HepG2 (cell line): ENCODE data around the gene PTPRF. TPM values are rescaled to one million over a fixed set of nuclear protein-coding genes. Genes with fewer than 3 reads are reported as not detected.

Source experiments
- ATAC-seq: fragments of 200-7000 bp; cut with Tn5 transposase; 3 replicates; pipeline ENCODE4 v1.9.1; 2020; ENCODE audit warnings: mild to moderate bottlenecking, moderate library complexity
- BruUV-seq: library from RNA; stranded (reverse); fragments of 400-500 nt; replicated peaks from 2 replicates; lab custom pipeline; 2021; lab: Mats Ljungman, UMichigan
- CTCF ChIA-PET: fragments of 300-600 bp; formaldehyde crosslinking; extraction: SDS; loops from one replicate; lab custom pipeline; 2021; ENCODE audit warnings: low total read pairs, inconsistent platforms, low intra/inter-chr PET ratio; lab: Yijun Ruan, JAX
- POLR2A ChIA-PET: fragments of 350-600 bp; sonication (Branson Sonifier 250); formaldehyde crosslinking; loops from one replicate; lab custom pipeline; 2020; ENCODE audit warnings: antibody characterized with exemption, inconsistent platforms; lab: Yijun Ruan, JAX
- DNase-seq: peaks from one replicate; pipeline ENCODE4 v3.0.0-alpha.2; 2015; ENCODE audit warnings: low spot score
- FAIRE-seq: peaks from 3 replicates; lab custom pipeline; 2011; peaks lifted over from hg19 to GRCh38; lab: Jason Lieb, UNC
- H2AFZ ChIP-seq: one replicate; pipeline ENCODE4 v1.6.1; 2011; ENCODE audit warnings: low read length, inconsistent platforms
- H3K27ac ChIP-seq: fragments of 300-600 bp; 3 replicates; pipeline ENCODE4 v1.8.0; 2011; ENCODE audit warnings: mixed run types, mild to moderate bottlenecking, mixed read lengths, low read length, inconsistent platforms; ENCODE audit not compliant: insufficient read depth; ENCODE audit errors: extremely low read length
- H3K27me3 ChIP-seq, 2 experiments: fragments of 200-600 bp in 1 of 2; 2 replicates in 1 of 2; 3 replicates in 1 of 2; pipeline versions ENCODE4 v1.6.0 to v1.8.0; 2011; ENCODE audit warnings: low read length in 2 of 2, mild to moderate bottlenecking in 2 of 2, moderate library complexity in 2 of 2, inconsistent platforms in 1 of 2; ENCODE audit not compliant: insufficient read depth in 2 of 2, control insufficient read depth in 1 of 2
- H3K36me3 ChIP-seq, 2 experiments: fragments of 200-600 bp in 1 of 2; replicated peaks in 1 of 2; 2 replicates in 1 of 2; 3 replicates in 1 of 2; pipeline versions ENCODE4 v1.5.1 to v1.8.0; 2011; ENCODE audit warnings: low read length in 2 of 2, inconsistent platforms in 1 of 2; ENCODE audit not compliant: insufficient read depth in 2 of 2, control insufficient read depth in 1 of 2
- H3K4me1 ChIP-seq: 2 replicates; pipeline ENCODE4 v1.5.1; 2012; ENCODE audit warnings: low read length, inconsistent platforms; ENCODE audit not compliant: insufficient read depth
- H3K4me2 ChIP-seq: 2 replicates; pipeline ENCODE4 v1.6.0; 2011; ENCODE audit warnings: low read depth, low read length, inconsistent platforms
- H3K4me3 ChIP-seq, 3 experiments: fragments of 200-600 bp in 1 of 3; sonication (generic), shearing (Covaris generic) in 1 of 3; replicated peaks in 1 of 3; 2 replicates each; pipeline ENCODE4 v1.5.1; 2011 to 2016; ENCODE audit warnings: low read length in 3 of 3, inconsistent platforms in 2 of 3, low read depth in 2 of 3, mild to moderate bottlenecking in 2 of 3, control low read depth in 1 of 3, mixed read lengths in 1 of 3; ENCODE audit not compliant: insufficient read depth in 1 of 3
- H3K79me2 ChIP-seq: one replicate; pipeline ENCODE4 v1.6.1; 2011; ENCODE audit warnings: low read length, inconsistent platforms; ENCODE audit not compliant: insufficient read depth
- H3K9ac ChIP-seq: 2 replicates; pipeline ENCODE4 v1.6.0; 2011; ENCODE audit warnings: mild to moderate bottlenecking, low read depth, low read length, inconsistent platforms; ENCODE audit not compliant: insufficient read depth
- H3K9me3 ChIP-seq: 2 replicates; pipeline ENCODE4 v1.5.1; 2012; ENCODE audit warnings: mild to moderate bottlenecking, low read length
- H4K20me1 ChIP-seq: 2 replicates; pipeline ENCODE4 v1.6.0; 2011; ENCODE audit warnings: inconsistent platforms, mild to moderate bottlenecking, low read length, moderate library complexity; ENCODE audit not compliant: insufficient read depth
- CBFB ChIP-seq: sonication (generic); formaldehyde crosslinking; IDR thresholded peaks from 2 replicates; pipeline ENCODE4 v1.4.0; 2020; ENCODE audit warnings: missing genetic modification reagents
- NR0B2 ChIP-seq: sonication (generic); formaldehyde crosslinking; IDR thresholded peaks from 2 replicates; pipeline ENCODE4 v1.4.0; 2020; ENCODE audit warnings: mild to moderate bottlenecking, missing genetic modification reagents
- PLRG1 ChIP-seq: fragments of 450-650 bp; conservative IDR thresholded peaks from 2 replicates; pipeline ENCODE4 v1.6.1; 2016
- RAD21 ChIP-seq: fragments of 450-650 bp; formaldehyde crosslinking; IDR thresholded peaks from 2 replicates; pipeline ENCODE4 v1.5.0; 2020; ENCODE audit warnings: mild to moderate bottlenecking
- TCF7L2 ChIP-seq: IDR thresholded peaks from 2 replicates; pipeline ENCODE4 v1.6.1; 2011; ENCODE audit warnings: mild to moderate bottlenecking, low read depth, low read length, moderate library complexity
- THAP11 ChIP-seq: IDR thresholded peaks from 2 replicates; pipeline ENCODE4 v1.6.1; 2016; ENCODE audit warnings: missing biosample characterization, missing genetic modification reagents
- YEATS2 ChIP-seq: sonication (generic); formaldehyde crosslinking; IDR thresholded peaks from 2 replicates; pipeline ENCODE4 v1.4.0; 2020; ENCODE audit warnings: missing genetic modification reagents, borderline replicate concordance
- ZBTB34 ChIP-seq: sonication (generic); formaldehyde crosslinking; IDR thresholded peaks from 2 replicates; pipeline ENCODE4 v1.8.0; 2022; ENCODE audit warnings: mild to moderate bottlenecking, missing genetic modification reagents
- ZBTB38 ChIP-seq: sonication (generic); formaldehyde crosslinking; IDR thresholded peaks from 2 replicates; pipeline ENCODE4 v1.5.1; 2020; ENCODE audit warnings: mild to moderate bottlenecking, missing genetic modification reagents
- ZFP82 ChIP-seq: sonication (generic); formaldehyde crosslinking; IDR thresholded peaks from 2 replicates; pipeline ENCODE4 v1.5.1; 2020; ENCODE audit warnings: mild to moderate bottlenecking, missing genetic modification reagents, borderline replicate concordance
- ZNF737 ChIP-seq: sonication (generic); formaldehyde crosslinking; IDR thresholded peaks from 2 replicates; pipeline ENCODE4 v1.5.0; 2020; ENCODE audit warnings: missing genetic modification reagents, mild to moderate bottlenecking, borderline replicate concordance
- WGBS: methylation state at CpG from one replicate; pipeline ENCODE4 v1.1.6; 2017; ENCODE audit warnings: low lambda C conversion rate; 5-methylcytosine and 5-hydroxymethylcytosine counted together
- in situ Hi-C: cut with HindIII; loops from 2 replicates; pipeline ENCODE4 v1.10.0; 2017; ENCODE audit warnings: low pct_unique_long_range_greater_than_20kb; ENCODE audit not compliant: extremely low pct_ligation_motif_present
- intact Hi-C: fragments of 100-400 bp; cut with micrococcal nuclease; formaldehyde crosslinking; loops from one replicate; pipeline ENCODE4 v1.10.0; 2022; ENCODE audit not compliant: unreplicated experiment
- polyA plus RNA-seq, 8 experiments: library from polyadenylated mRNA; depleted of rRNA in 3 of 8; stranded (reverse) in 7 of 8; unstranded in 1 of 8; fragments of >200 nt; fragmentation: Illumina TruSeq in 4 of 8; extraction: Trizol in 4 of 8; gene quantifications; 2 replicates each; pipeline versions ENCODE4 v1.2.1 to v1.2.3, GENCODE V29; 2011 to 2016; ENCODE audit warnings: low read depth in 4 of 8, missing spikeins in 1 of 8, mixed read lengths in 1 of 8; ENCODE audit not compliant: insufficient read depth in 1 of 8
- total RNA-seq, 5 experiments: library from RNA; depleted of rRNA; stranded (reverse); fragments of >200 nt; fragmentation: Illumina TruSeq; extraction: Trizol; gene quantifications; 2 replicates each; pipeline ENCODE4 v1.2.3, GENCODE V29; 2016; ENCODE audit warnings: low read depth in 1 of 5

The PTPRF gene
- total and polyA plus RNA-seq, 2 of the 13 experiments (the other 11 are each of a cell fraction or from before 2014, with no cell fraction given): 55.9 to 167 TPM

- H3K27ac ChIP-seq: no peak overlapping the region
- H3K9me3 ChIP-seq: no peaks in the 10 kb centered on the region
- DNase-seq: no peak
- peaks cover 25% of the 10 kb centered on the region; the same call in 1 of the 2 replicates for H4K20me1 ChIP-seq
- H3K4me1 ChIP-seq: peaks cover 23% of the 10 kb centered on the region
- CTCF ChIA-PET: no interaction called here
- peaks cover 41 to 76% of the 10 kb centered on the region in 2 experiments for H3K36me3 ChIP-seq
- POLR2A ChIA-PET: no interaction called here
- FAIRE-seq: no peak
- TF ChIP-seq ZBTB38 (no peak), NR0B2 (CRISPR knock-in tag) (no peak), TCF7L2 (no peak), CBFB (CRISPR knock-in tag) (no peak), ZFP82 (CRISPR knock-in tag) (no peak), PLRG1 (no peak), ZBTB34 (no peak), ZNF737 (CRISPR knock-in tag) (no peak), RAD21 (CRISPR knock-in tag) (no peak), YEATS2 (no peak), THAP11 (CRISPR knock-in tag) (no peak)
- TF ChIP-seq, all 625 proteins: peak for 0
- ATAC-seq: no peak
- H3K4me3 ChIP-seq: no peak overlapping the region
- intact Hi-C loops (no loop called here), in situ Hi-C loops (no loop called here)
- no TSS peak for BruUV-seq
- no peak overlapping the region for H3K4me2 ChIP-seq
- H3K9ac ChIP-seq: no peak overlapping the region
- H2AFZ ChIP-seq: no peak overlapping the region
- H3K79me2 ChIP-seq: no peaks in the 10 kb centered on the region
- WGBS: no CpG with 5 or more reads among the region's 9 CpGs
- H3K27me3 ChIP-seq: no peaks in the 10 kb centered on the region
Observed at GRCh38 chr1:43570277-43570676, 39.6 kb downstream of the PTPRF start.
